Activated naive CD4-positive, alpha-beta T cell treated with anti-CD3 and anti-CD28 coated beads for 36 hours (primary cell): Measurements from ENCODE around the gene GPR84. TPM values are rescaled to one million over a fixed set of nuclear protein-coding genes. Genes with fewer than 3 reads are reported as not detected.

Experiments
- CTCF ChIA-PET: fragments of 350-600 bp; sonication (Branson Sonifier 250); formaldehyde crosslinking; loops from one replicate; lab custom pipeline; 2021; ENCODE audit warnings: antibody characterized with exemption; lab: Charles Lee
- DNase-seq: peaks from one replicate; pipeline ENCODE4 v3.0.0-alpha.2; 2020
- H3K27ac Mint-ChIP-seq: one replicate; pipeline ENCODE4 v1.8.0; 2021; ENCODE audit warnings: mild to moderate bottlenecking, mixed read lengths
- H3K27me3 Mint-ChIP-seq: one replicate; pipeline ENCODE4 v1.8.0; 2021; ENCODE audit warnings: low read depth, mixed read lengths
- H3K36me3 Mint-ChIP-seq: one replicate; pipeline ENCODE4 v1.8.0; 2021; ENCODE audit warnings: low read depth, mixed read lengths
- H3K4me1 Mint-ChIP-seq: one replicate; pipeline ENCODE4 v1.8.0; 2021; ENCODE audit warnings: low read depth, mixed read lengths
- H3K4me3 Mint-ChIP-seq: one replicate; pipeline ENCODE4 v1.8.0; 2021; ENCODE audit warnings: mild to moderate bottlenecking, moderate library complexity, mixed read lengths
- H3K9me3 Mint-ChIP-seq: one replicate; pipeline ENCODE4 v1.8.0; 2021; ENCODE audit warnings: mixed read lengths
- intact Hi-C: fragments of 100-400 bp; cut with micrococcal nuclease; formaldehyde crosslinking; loops from one replicate; pipeline ENCODE4 v1.15.1; 2023
- total RNA-seq, 2 experiments: library from RNA; stranded (reverse); gene quantifications; one replicate each; pipeline ENCODE4 v1.2.3, GENCODE V29; 2021

The GPR84 gene
- total RNA-seq, 2 experiments from 2014 or later, result 1.2 TPM

DNA sequence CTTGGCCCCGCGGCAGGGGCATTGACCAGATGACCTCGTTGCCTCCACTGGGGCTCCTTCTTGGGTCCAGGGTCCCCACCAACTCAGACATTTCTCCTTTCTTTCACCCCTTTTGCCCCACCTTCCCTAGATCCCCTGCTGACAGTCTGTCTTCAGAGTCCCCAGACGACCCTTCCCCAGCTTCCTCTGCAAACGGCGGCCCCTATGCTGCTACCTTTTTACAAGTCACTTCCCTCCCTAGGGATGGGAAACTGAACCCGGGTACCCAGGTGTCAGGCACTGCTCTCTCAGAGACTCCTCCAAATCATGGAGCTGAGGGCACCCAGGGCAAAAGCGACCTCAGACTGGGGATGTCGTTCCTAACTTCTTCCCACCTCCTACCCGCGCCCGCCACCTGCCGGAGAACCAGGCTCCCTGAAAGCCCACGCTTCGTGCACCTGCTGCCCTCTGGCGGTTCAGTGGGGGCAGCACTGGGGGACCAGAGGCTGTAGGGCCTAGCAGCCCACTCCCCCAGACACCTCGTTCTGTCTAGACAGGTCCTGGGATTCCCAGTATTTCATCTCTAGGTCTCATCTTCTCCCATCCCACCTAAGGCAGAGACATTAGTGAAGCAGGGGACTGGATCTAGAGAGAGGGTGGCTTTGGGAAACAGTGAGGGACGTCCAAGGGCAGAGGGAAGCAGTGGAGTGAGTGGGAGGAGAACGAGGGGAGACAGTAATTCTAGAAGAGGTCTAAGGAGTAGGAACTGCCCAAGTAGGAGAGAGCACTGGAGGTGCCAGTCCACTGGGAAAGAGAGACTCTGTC lies 15.3 kb upstream of the GPR84 start:
- Mint-ChIP-seq H3K4me1 (peaks cover 14% of the 10 kb centered on the region), H3K27ac (no peak overlapping the region), H3K27me3 (no peaks in the 10 kb centered on the region), H3K9me3 (no peaks in the 10 kb centered on the region), H3K4me3 (peak overlapping the region; percentile 53), H3K36me3 (no peaks in the 10 kb centered on the region)
- peak; percentile 96 for DNase-seq
- CTCF ChIA-PET, result interaction anchor here (0.6 to 5.8 kb wide), 56 partner anchors 7 to 208 kb away, joined by 3 to 86 read pairs (median 5); partner anchors contain the start of genes COPZ1 and NFE2
- intact Hi-C loops, result loop anchor here (1.0 kb wide), 5 partner anchors 11 to 165 kb away; no protein-coding TSS in a partner anchor

DNA sequence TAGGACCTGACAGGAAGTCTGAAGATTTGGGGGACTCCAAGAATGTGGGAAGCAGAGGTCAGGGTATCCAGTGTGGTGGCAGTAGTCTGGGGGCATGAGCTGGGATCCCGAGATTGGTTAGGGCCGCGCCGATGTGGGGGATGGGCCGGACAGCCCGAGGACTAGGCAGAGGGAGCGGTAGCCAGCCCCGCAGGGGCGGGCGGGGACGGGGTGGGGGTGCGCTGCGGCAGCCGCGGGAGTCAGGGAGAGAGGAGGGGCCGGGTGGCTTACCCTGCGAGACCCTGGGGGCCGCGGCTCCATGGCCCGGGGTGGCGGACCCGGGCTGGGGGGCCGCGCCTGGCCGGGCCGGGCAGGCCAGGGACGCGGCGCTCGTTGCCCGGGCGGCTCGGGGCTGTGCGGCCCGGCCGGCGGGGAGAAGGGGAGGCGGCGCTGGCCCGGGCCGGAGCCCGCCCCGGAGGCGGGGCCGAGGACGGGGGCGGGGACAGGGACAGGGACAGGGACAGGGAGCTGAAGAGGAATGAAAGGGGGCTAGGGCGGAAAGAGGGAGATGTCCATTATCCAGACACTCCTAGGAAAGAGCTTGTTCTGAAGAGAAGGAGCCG lies 14.6 kb upstream of the GPR84 start:
- peaks cover 14% of the 10 kb centered on the region for H3K4me1 Mint-ChIP-seq
- no peaks in the 10 kb centered on the region for H3K9me3 Mint-ChIP-seq
- intact Hi-C loops, result loop anchor here (1.0 kb wide), 5 partner anchors 11 to 165 kb away; no protein-coding TSS in a partner anchor
- no peak for DNase-seq
- no peaks in the 10 kb centered on the region for H3K27me3 Mint-ChIP-seq
- CTCF ChIA-PET, result interaction anchor here (0.8 to 5.8 kb wide), 47 partner anchors 8 to 184 kb away, joined by 3 to 86 read pairs (median 6); partner anchors contain the start of genes COPZ1 and NFE2
- H3K4me3 Mint-ChIP-seq, result peak overlapping the region; percentile 53
- no peaks in the 10 kb centered on the region for H3K36me3 Mint-ChIP-seq
- H3K27ac Mint-ChIP-seq, result no peak overlapping the region

DNA sequence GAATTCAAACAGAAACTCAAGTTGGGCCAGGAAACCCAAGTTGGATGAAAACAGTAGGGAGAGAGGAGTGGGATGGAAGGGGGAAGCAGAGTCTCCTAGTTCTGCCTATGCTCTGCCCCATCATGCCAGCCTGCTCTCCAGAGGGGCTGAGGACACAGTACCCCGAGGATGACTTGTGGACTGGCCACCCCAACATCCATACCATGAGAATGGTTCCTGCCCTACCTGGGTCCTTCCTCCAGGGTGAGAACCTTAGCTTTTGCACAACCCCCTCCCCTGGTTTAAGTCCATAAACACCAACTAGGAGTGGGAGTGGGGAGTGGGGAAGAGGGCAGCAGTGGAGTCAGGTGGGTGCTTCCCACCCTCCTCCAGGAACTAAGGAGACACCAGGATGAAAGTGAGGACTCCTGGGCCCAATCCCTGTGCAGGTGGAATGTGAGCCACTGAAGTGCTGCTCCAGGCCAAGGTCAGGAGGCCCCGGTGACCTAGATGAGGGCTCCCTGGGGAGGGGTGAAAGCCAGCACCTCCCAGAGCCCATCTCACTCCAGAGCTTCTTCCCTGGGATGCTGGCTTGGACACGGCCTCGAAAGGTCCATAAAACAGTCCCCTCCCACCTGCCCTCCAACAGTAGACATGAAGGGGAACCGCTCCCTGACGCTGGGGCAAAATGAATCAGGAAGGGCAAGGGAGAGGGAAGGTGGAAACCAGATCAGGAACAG lies 13.7 kb upstream of the GPR84 start:
- peaks cover 17% of the 10 kb centered on the region for H3K4me1 Mint-ChIP-seq
- no peak for DNase-seq
- no peaks in the 10 kb centered on the region for H3K27me3 Mint-ChIP-seq
- no peak overlapping the region for H3K27ac Mint-ChIP-seq
- no peak overlapping the region for H3K4me3 Mint-ChIP-seq
- CTCF ChIA-PET, result interaction anchor here (1.5 to 5.8 kb wide), 9 partner anchors 7 to 167 kb away, joined by 4 to 86 read pairs (median 11); partner anchors contain the start of gene NFE2
- no peaks in the 10 kb centered on the region for H3K36me3 Mint-ChIP-seq
- H3K9me3 Mint-ChIP-seq, result no peaks in the 10 kb centered on the region
- intact Hi-C loops, result no loop called here

DNA sequence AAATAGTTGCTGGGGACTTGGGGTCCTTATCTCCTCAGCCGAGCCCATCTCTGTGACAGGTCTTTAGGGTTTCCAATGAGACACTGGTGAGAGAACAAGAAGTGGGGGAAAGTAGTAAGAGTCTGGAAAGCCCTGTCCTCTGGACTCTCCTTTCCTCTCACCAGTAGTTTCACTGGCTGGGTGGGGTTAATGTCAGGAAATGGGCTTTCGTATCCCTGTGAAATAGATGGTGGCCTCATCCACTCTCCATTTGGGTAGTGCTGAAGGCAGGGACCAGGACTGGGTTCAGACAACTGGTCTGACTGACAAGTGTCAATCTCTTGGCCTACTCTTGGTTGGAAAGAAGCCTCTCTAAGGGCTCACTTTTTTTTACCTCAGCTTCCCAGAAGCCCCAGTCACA lies 12.7 kb upstream of the GPR84 start:
- peaks cover 19% of the 10 kb centered on the region for H3K4me1 Mint-ChIP-seq
- no peak overlapping the region for H3K4me3 Mint-ChIP-seq
- no peaks in the 10 kb centered on the region for H3K27me3 Mint-ChIP-seq
- intact Hi-C loops, result no loop called here
- CTCF ChIA-PET, result interaction anchor here (0.6 to 1.1 kb wide), 2 partner anchors 163 to 1347 kb away, joined by 3 to 5 read pairs; no protein-coding TSS in a partner anchor
- no peaks in the 10 kb centered on the region for H3K9me3 Mint-ChIP-seq
- DNase-seq, result no peak
- H3K36me3 Mint-ChIP-seq, result no peaks in the 10 kb centered on the region
- H3K27ac Mint-ChIP-seq, result no peak overlapping the region

DNA sequence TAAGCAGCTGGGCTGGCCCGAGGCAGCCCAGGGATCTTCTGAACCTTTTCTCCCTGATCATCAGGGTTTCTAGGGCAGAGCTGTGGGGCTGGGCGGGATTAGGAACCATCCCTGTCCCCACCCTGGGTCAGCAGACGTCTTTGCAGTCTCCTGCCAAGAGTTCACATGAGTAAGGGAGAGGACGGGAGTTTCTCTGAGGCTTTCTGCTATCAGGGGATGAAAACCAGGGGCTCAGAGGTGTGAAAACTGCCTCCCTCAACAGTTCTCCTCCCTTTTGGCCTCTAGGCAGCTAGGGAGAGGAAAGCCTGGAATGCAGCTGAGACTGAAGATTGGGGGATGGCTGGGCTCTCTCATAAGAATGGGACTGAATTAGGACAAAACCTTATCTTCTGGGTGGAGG lies 12.3 kb upstream of the GPR84 start:
- no peaks in the 10 kb centered on the region for H3K9me3 Mint-ChIP-seq
- no peaks in the 10 kb centered on the region for H3K36me3 Mint-ChIP-seq
- CTCF ChIA-PET, result interaction anchor here (0.6 to 1.1 kb wide), 3 partner anchors 85 to 1348 kb away, joined by 3 to 5 read pairs (median 5); no protein-coding TSS in a partner anchor
- no peak overlapping the region for H3K27ac Mint-ChIP-seq
- peaks cover 22% of the 10 kb centered on the region for H3K4me1 Mint-ChIP-seq
- no peak overlapping the region for H3K4me3 Mint-ChIP-seq
- no peaks in the 10 kb centered on the region for H3K27me3 Mint-ChIP-seq
- no peak for DNase-seq
- intact Hi-C loops, result no loop called here

DNA sequence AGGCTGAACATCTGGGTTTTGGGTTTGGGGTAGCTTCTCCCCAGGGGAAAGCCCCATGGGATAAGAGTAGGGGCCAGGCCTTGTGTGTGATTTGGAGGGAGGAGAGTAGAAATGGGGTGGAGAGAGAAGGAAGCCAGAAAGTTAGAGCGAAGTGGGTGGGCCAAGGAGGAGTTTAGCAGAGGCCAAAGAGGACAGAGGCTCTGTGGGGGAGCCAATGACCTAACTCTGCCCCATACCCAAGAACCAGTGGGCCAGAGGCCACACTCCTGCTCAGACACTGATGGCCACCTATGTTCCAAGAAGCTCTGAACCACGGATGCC lies 10.9 kb upstream of the GPR84 start:
- CTCF ChIA-PET, result interaction anchor here (0.7 to 1.0 kb wide), 2 partner anchors 24 to 82 kb away, joined by 3 read pairs; no protein-coding TSS in a partner anchor
- peaks cover 22% of the 10 kb centered on the region for H3K4me1 Mint-ChIP-seq
- H3K9me3 Mint-ChIP-seq, result no peaks in the 10 kb centered on the region
- no peak overlapping the region for H3K4me3 Mint-ChIP-seq
- no peak for DNase-seq
- intact Hi-C loops, result no loop called here
- no peak overlapping the region for H3K27ac Mint-ChIP-seq
- no peaks in the 10 kb centered on the region for H3K36me3 Mint-ChIP-seq
- no peaks in the 10 kb centered on the region for H3K27me3 Mint-ChIP-seq

DNA sequence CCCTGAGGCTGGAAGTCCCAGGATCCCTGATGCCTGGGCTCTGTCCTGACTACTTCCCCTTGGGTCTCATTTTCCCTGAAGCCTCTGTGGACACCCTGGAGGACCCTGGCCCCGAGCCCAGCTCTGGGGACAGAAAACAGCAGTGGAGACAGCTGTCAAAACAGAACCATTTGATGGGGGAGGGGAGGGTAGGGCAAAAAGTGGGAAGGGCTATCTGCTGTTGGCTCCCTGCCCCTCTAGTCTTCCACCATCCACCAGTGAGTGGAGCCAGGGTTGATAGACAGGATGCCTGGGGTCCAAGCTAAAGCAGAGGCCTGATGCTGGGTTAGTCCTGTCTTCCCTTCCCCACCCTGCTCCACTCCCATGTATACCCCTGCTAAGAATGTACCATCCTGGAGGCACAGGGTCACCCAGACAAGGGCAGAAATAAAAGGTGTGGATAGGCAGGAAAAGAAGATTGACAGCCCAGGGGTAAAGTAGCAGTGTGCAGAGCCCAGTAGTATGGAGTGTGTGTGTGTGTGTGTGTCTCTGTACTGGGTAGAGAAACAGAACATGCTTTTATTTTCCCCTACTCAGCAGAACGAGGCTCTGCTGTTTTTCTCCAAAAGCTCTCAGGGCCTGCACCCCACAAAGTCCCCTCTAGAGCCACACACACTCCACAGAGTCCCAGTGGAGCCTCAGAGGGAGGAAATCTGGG lies 10.4 kb upstream of the GPR84 start:
- intact Hi-C loops, result no loop called here
- Mint-ChIP-seq H3K36me3 (no peaks in the 10 kb centered on the region), H3K27ac (no peak overlapping the region), H3K27me3 (no peaks in the 10 kb centered on the region), H3K9me3 (no peaks in the 10 kb centered on the region), H3K4me3 (no peak overlapping the region), H3K4me1 (peaks cover 21% of the 10 kb centered on the region)
- CTCF ChIA-PET, result interaction anchor here (0.7 to 1.3 kb wide), 4 partner anchors 19 to 173 kb away, joined by 3 read pairs; no protein-coding TSS in a partner anchor
- no peak for DNase-seq

DNA sequence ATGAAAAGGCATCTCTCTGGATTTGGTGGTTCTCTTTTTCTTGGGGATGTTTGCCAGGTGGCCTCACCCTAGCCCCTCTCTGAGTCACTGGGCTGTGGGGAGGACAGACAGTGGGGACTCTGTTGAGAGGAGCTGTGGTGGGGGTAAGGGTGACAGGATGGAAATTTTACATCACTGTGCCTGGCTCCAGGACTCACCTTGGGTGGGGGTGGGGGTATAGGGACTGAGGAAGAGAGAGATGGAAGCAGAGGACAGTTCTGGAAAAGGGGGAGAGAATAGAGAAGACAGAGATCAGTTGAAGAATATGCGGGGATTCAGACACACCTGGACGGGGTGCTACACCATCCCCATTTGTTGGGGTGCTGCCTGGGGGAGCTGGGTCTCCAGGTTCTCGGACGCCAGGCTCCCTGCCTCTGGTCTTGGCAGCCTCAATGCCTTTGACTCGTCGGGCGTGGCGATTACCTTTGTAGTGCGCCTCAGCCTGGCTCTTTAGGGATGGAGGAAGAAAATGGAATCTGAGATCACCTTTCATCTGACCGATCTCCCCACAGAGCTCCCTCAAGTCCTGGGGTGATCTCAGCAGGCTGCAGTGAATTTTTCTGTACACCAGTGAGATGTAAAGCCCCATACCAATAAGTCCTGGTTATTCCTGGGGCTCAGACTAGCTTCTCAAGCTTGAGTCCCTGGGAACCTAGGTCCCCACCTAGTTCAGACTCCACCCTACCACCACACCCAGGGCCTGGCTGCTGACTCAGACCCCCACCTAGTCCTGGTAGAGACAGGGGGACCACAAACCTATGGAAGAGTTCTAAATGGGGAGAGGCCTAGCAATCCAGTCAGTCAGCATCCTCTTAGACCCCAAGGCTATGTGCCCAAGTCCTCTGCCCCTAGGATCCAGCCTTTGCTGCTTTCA lies 9.6 kb upstream of the GPR84 start:
- Mint-ChIP-seq H3K4me3 (no peak overlapping the region), H3K36me3 (no peaks in the 10 kb centered on the region), H3K4me1 (peaks cover 23% of the 10 kb centered on the region), H3K9me3 (no peaks in the 10 kb centered on the region), H3K27me3 (no peaks in the 10 kb centered on the region), H3K27ac (no peak overlapping the region)
- intact Hi-C loops, result no loop called here
- DNase-seq, result no peak
- CTCF ChIA-PET, result interaction anchor here (0.6 to 1.3 kb wide), 3 partner anchors 19 to 172 kb away, joined by 3 to 4 read pairs (median 3); partner anchors contain the start of gene COPZ1

DNA sequence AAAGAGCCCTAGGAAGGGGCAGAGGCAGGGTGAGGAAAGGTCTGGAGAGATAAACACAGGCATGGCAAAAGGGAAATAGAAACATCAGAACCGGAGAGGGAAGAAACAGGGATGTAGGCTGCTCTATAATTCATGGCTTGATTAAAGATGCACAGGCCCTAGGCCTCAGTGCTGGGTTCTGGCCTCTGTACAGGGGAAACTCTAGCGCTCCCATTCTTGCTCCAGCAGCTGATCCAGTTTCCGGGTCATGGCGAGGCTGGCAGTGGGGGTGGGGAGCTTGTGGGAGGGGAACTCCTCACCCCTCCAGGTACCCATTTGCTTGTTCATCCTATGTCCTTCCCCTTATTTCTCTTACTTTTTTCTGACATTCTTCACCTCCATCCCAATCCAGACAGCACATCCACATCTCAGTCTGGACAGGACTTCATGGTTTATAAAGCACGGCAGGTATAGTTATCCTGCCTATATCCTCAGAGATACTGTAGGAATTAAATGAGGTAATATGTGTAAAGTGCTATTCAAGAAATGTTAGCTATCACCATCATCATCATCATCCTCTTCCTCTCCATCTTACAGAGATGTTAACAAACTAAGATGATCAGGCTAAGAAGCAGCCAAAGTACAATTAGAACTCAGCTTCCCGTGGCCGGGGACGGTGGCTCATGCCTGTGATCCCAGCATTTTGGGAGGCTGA lies 8.0 kb upstream of the GPR84 start:
- CTCF ChIA-PET, result interaction anchor here (0.8 to 2.5 kb wide), 6 partner anchors 8 to 165 kb away, joined by 3 to 14 read pairs (median 5); partner anchors contain the start of gene COPZ1
- Mint-ChIP-seq H3K27ac (no peak overlapping the region), H3K36me3 (no peaks in the 10 kb centered on the region), H3K27me3 (no peaks in the 10 kb centered on the region), H3K4me3 (no peak overlapping the region), H3K4me1 (peaks cover 29% of the 10 kb centered on the region), H3K9me3 (no peaks in the 10 kb centered on the region)
- intact Hi-C loops, result no loop called here
- peak; percentile 52 for DNase-seq

DNA sequence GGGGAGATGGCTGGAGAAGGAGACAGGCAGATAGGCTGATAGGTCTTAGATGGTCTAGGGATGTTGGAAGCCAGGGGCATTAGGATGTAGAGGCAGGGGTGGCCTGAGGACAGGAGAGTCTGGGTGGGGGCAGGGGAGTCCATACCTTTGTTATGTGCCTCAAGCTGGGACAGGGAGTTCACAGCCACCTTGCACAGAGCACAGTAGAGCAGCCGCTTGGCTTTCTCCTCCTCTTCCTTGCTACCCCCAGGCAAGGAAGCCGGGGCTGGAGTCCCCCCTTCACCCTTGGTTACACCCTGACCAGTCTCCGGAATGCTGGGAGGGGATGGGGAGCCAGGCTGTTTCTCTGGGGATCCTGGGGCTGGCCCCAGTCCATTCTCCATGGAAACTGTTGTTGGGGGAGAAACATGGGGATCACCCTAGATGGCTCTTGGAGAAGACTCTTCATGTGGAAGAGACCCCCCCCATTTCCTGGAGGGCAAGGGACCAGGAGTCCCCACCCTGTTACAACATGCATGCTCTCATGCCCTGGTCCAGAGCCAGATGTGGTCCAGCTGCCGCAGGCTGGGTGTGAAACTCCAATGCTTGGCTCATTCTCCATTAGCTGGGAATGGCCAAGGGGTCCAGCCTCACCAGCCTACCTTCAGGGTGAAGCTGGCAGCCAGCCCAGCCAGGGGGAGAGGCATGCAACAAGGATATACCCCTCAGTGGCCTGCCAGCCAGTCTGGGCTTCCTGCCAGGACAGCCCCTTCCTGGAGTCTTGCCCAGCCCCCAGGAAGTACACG lies 7.2 kb upstream of the GPR84 start:
- Mint-ChIP-seq H3K27ac (no peak overlapping the region), H3K27me3 (no peaks in the 10 kb centered on the region), H3K4me3 (no peak overlapping the region), H3K4me1 (peaks cover 29% of the 10 kb centered on the region), H3K9me3 (no peaks in the 10 kb centered on the region), H3K36me3 (no peaks in the 10 kb centered on the region)
- no peak for DNase-seq
- intact Hi-C loops, result no loop called here
- CTCF ChIA-PET, result interaction anchor here (0.9 to 2.5 kb wide), 13 partner anchors 8 to 170 kb away, joined by 3 to 18 read pairs (median 6); no protein-coding TSS in a partner anchor
